ENCODE data around the gene KLHL4. TPM values are rescaled to one million over a fixed set of nuclear protein-coding genes. Genes with fewer than 3 reads are reported as not detected.
"Not testable (repeated sequence)": the region's sequence is repeated elsewhere in the genome, so short reads cannot be mapped to it uniquely, and the experiment has no call there.

The KLHL4 gene
- total and polyA plus RNA-seq, 4 donors: 0.19 to 0.70 (median 0.46) TPM

DNA sequence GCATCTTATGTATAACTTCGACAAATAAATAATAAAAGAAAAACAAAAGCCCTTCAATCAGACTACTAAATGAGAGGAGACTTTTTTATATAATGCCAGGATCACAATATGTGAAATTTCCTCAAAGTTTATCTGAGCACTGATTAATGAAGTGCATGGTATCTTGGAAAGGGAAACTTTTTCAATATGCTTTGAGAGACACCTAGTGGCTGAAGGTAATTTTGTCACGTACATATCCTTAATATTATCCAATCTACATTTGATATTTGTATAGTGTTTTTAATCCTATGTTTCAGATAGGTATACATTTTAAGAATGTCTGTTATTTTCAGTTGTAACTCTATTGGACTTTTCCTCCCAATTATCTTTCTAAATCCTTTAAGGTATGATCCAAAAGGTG is 146.8 kb downstream of the KLHL4 start (continued):
- TF ChIP-seq, protein P1, sequence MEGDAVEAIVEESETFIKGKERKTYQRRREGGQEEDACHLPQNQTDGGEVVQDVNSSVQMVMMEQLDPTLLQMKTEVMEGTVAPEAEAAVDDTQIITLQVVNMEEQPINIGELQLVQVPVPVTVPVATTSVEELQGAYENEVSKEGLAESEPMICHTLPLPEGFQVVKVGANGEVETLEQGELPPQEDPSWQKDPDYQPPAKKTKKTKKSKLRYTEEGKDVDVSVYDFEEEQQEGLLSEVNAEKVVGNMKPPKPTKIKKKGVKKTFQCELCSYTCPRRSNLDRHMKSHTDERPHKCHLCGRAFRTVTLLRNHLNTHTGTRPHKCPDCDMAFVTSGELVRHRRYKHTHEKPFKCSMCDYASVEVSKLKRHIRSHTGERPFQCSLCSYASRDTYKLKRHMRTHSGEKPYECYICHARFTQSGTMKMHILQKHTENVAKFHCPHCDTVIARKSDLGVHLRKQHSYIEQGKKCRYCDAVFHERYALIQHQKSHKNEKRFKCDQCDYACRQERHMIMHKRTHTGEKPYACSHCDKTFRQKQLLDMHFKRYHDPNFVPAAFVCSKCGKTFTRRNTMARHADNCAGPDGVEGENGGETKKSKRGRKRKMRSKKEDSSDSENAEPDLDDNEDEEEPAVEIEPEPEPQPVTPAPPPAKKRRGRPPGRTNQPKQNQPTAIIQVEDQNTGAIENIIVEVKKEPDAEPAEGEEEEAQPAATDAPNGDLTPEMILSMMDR (IDR thresholded peaks at IDR 0.05; ENCODE audit: low read depth, low read length, missing input control): peak; percentile 33
- TF ChIP-seq FOXA2 (IDR thresholded peaks at IDR 0.05) (no peak), TAF1 (conservative IDR thresholded peaks at IDR 0.05) (no peak)

DNA sequence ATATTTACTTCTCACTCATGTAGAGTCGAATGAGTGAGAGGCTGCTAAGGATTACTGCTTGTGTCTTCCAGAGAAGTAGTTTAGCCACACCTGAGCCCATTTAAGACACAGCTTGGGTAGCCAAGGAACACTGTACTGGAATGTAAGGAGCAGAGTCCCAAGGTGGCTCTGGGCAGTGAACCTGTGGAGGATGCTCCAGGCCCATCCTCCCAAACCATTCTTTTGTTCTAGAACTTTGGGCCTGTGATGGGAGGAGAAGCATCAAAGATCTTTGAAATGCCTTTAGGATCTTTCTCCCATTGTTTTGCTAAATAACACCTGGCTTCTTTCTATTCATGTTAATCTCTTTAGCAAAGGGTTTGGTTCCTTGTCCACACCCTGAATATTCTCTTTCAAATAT is 162.2 kb downstream of the KLHL4 start:
- WGBS: 55% methylated on average over 1 of the region's 1 CpG
- H3K27ac ChIP-seq (ENCODE audit: low read depth in 1 of 2, low read length in 2 of 2): no peak overlapping the region
- no peak overlapping the region for H3K9ac ChIP-seq (ENCODE audit: low read depth in 1 of 2, low read length in 2 of 2)
- no peaks in the 10 kb centered on the region for H3K9me3 ChIP-seq (ENCODE audit: control insufficient read depth in 4 of 4, low read length in 3 of 4)
- no peak overlapping the region for H3K4me3 ChIP-seq (ENCODE audit: low read depth in 1 of 3, low read length in 3 of 3)
- no peak for DNase-seq (ENCODE audit: low spot score)
- no peak for TF ChIP-seq HNF4G (IDR thresholded peaks at IDR 0.05)
- TF ChIP-seq FOXA2 (IDR thresholded peaks at IDR 0.05): no peak
- TF ChIP-seq SP1 (IDR thresholded peaks at IDR 0.05): no peak
- no peaks in the 10 kb centered on the region for H3K36me3 ChIP-seq (ENCODE audit: control insufficient read depth in 4 of 4, insufficient read depth in 3 of 4, low read depth in 1 of 4, low read length in 3 of 4)
- no peaks in the 10 kb centered on the region for H3K27me3 ChIP-seq (ENCODE audit: control insufficient read depth in 4 of 4, insufficient read depth in 4 of 4, low read length in 3 of 4)
- H3K4me1 ChIP-seq (ENCODE audit: control insufficient read depth in 4 of 4, insufficient read depth in 4 of 4, low read length in 3 of 4): no peaks in the 10 kb centered on the region

DNA sequence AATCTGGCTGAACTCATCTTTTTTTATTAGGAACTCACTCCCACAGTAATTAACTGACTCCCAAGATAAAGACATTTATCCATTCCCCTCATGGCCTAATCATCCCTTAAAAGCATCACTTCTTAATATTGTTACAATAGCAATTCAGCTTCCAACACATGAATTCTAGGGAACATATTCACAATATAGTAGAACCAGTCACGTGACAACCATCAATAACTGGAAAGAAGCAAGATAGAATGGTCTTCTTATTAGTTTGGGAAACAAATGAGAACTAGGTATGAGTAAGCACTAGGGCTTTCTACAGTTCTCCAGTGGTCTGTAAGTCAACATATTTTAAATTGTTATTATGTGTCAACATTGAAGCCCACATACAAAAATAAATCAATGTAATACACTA is 170.1 kb downstream of the KLHL4 start:
- DNase-seq (ENCODE audit: low spot score): no peak
- H3K9me3 ChIP-seq (ENCODE audit: control insufficient read depth in 4 of 4, low read length in 3 of 4): no peaks in the 10 kb centered on the region
- H3K9ac ChIP-seq (ENCODE audit: low read depth in 1 of 2, low read length in 2 of 2): no peak overlapping the region
- TF ChIP-seq FOXA1 (IDR thresholded peaks at IDR 0.05): no peak
- TF ChIP-seq, protein P2, sequence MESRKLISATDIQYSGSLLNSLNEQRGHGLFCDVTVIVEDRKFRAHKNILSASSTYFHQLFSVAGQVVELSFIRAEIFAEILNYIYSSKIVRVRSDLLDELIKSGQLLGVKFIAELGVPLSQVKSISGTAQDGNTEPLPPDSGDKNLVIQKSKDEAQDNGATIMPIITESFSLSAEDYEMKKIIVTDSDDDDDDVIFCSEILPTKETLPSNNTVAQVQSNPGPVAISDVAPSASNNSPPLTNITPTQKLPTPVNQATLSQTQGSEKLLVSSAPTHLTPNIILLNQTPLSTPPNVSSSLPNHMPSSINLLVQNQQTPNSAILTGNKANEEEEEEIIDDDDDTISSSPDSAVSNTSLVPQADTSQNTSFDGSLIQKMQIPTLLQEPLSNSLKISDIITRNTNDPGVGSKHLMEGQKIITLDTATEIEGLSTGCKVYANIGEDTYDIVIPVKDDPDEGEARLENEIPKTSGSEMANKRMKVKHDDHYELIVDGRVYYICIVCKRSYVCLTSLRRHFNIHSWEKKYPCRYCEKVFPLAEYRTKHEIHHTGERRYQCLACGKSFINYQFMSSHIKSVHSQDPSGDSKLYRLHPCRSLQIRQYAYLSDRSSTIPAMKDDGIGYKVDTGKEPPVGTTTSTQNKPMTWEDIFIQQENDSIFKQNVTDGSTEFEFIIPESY (IDR thresholded peaks at IDR 0.05): no peak
- TF ChIP-seq NR2F2 (IDR thresholded peaks at IDR 0.05): no peak
- 87% methylated on average over 1 of the region's 1 CpG for WGBS
- no peaks in the 10 kb centered on the region for H3K4me1 ChIP-seq (ENCODE audit: control insufficient read depth in 4 of 4, insufficient read depth in 4 of 4, low read length in 3 of 4)
- no peak overlapping the region for H3K27ac ChIP-seq (ENCODE audit: low read depth in 1 of 2, low read length in 2 of 2)
- H3K36me3 ChIP-seq (ENCODE audit: control insufficient read depth in 4 of 4, insufficient read depth in 3 of 4, low read depth in 1 of 4, low read length in 3 of 4): no peaks in the 10 kb centered on the region
- no peak overlapping the region for H3K4me3 ChIP-seq (ENCODE audit: low read depth in 1 of 3, low read length in 3 of 3)
- H3K27me3 ChIP-seq (ENCODE audit: control insufficient read depth in 4 of 4, insufficient read depth in 4 of 4, low read length in 3 of 4): no peaks in the 10 kb centered on the region

DNA sequence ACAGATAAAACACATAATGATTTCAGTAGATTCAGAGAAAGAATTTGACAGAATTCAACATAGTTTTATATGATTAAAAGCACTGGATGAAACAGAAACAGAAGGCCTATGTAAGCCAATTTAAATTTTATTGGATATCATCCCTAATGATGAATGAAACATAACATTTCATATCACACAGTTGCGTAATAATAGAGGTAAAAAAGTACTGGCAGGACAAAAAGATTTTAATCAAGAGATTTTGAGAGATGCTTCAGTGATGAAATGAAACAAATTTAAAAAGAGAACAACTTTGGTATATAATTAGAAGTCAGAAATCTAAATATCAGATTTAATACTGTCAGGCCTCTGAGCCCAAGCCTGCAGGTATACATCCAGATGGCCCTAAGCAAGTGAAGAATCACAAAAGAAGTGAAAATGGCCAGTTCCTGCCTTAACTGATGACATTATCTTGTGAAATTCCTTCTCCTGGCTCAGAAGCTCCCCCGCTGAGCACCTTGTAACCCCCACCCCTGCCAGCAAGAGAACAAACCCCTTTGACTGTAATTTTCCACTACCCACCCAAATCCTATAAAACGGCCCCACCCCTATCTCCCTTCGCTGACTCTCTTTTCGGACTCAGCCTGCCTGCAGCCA is 170.6 kb downstream of the KLHL4 start:
- not testable (repeated sequence) for H3K27ac ChIP-seq (ENCODE audit: low read depth in 1 of 2, low read length in 2 of 2); H3K36me3 ChIP-seq (ENCODE audit: control insufficient read depth in 4 of 4, insufficient read depth in 3 of 4, low read depth in 1 of 4, low read length in 3 of 4); H3K9ac ChIP-seq (ENCODE audit: low read depth in 1 of 2, low read length in 2 of 2); H3K27me3 ChIP-seq (ENCODE audit: control insufficient read depth in 4 of 4, insufficient read depth in 4 of 4, low read length in 3 of 4); H3K4me3 ChIP-seq (ENCODE audit: low read depth in 1 of 3, low read length in 3 of 3); DNase-seq (ENCODE audit: low spot score); H3K4me1 ChIP-seq (ENCODE audit: control insufficient read depth in 4 of 4, insufficient read depth in 4 of 4, low read length in 3 of 4); H3K9me3 ChIP-seq (ENCODE audit: control insufficient read depth in 4 of 4, low read length in 3 of 4)
- WGBS: 81% methylated on average over 5 of the region's 5 CpGs

DNA sequence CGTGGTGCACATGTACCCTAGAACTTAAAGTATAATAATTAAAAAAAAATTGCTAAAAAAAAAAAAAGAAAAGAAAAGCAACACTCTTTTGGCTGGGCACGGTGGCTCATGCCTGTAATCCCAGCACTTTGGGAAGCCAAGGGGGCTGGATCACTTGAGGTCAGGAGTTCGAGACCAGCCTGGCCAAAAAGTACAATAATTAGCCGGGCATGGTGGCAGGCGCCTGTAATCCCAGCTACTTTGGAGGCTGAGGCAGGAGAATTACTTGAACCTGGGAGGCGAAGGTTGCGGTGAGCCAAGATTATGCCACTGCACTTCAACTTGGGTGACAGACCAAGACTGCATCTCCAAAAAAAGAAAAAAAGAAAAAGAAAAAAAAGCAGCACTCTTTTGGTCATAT is 171.6 kb downstream of the KLHL4 start:
- not testable (repeated sequence) for DNase-seq (ENCODE audit: low spot score); H3K9ac ChIP-seq (ENCODE audit: low read depth in 1 of 2, low read length in 2 of 2); H3K9me3 ChIP-seq (ENCODE audit: control insufficient read depth in 4 of 4, low read length in 3 of 4); H3K36me3 ChIP-seq (ENCODE audit: control insufficient read depth in 4 of 4, insufficient read depth in 3 of 4, low read depth in 1 of 4, low read length in 3 of 4); H3K27ac ChIP-seq (ENCODE audit: low read depth in 1 of 2, low read length in 2 of 2); H3K4me1 ChIP-seq (ENCODE audit: control insufficient read depth in 4 of 4, insufficient read depth in 4 of 4, low read length in 3 of 4); H3K4me3 ChIP-seq (ENCODE audit: low read depth in 1 of 3, low read length in 3 of 3); H3K27me3 ChIP-seq (ENCODE audit: control insufficient read depth in 4 of 4, insufficient read depth in 4 of 4, low read length in 3 of 4)
- 82% methylated on average over 7 of the region's 7 CpGs for WGBS

Measured in liver (tissue), 9 donors.